ENCODE data around the gene FMN2.

FMN2 gene

DNA sequence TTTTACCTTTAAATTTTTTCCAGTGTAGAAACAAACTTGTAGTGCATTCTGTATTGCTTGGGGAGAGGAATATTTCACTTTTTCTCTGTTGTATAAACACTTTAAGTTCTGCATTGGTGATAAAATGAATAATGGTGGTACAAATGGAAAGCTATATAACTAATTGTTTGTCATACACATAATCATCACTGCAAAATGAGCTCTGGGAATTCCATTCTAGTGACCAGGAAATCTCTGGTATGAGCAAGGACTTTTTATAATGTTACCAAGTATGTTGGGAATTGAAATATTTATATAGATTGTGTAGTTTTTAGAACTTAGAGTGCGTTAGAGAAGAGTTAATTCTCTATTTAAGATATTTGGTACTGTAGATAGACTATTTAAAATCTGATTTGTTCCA is 5.0 kb upstream of the FMN2 start:
- Histone ChIP-seq H3K9me3 (ENCODE audit: control extremely low read depth in 1 of 5, control insufficient read depth in 4 of 5, insufficient read depth in 2 of 5, low read depth in 1 of 5, low read length in 4 of 5) (peaks cover 0 to 3% (median 0%) of the 10 kb centered on the region in 5 experiments), H3K27ac (ENCODE audit: insufficient read depth in 1 of 2, low read depth in 1 of 2, low read length in 2 of 2, poor library complexity in 1 of 2, severe bottlenecking in 2 of 2) (no peak overlapping the region), H3K4me3 (ENCODE audit: control insufficient read depth in 1 of 7, extremely low read depth in 1 of 7, insufficient read depth in 4 of 7, low read depth in 2 of 7, low read length in 6 of 7) (no peak overlapping the region), H3K4me1 (ENCODE audit: control extremely low read depth in 1 of 4, control insufficient read depth in 4 of 4, insufficient read depth in 4 of 4, low read length in 3 of 4) (peaks cover 0 to 4% (median 4%) of the 10 kb centered on the region in 4 experiments), H3K36me3 (ENCODE audit: control insufficient read depth in 4 of 4, insufficient read depth in 4 of 4, low read length in 3 of 4) (no peaks in the 10 kb centered on the region), H3K27me3 (replicated peaks in 2 of 5; ENCODE audit: control insufficient read depth in 4 of 5, insufficient read depth in 5 of 5, low read length in 4 of 5) (peaks cover 6 to 56% (median 12%) of the 10 kb centered on the region in 5 experiments)
- WGBS (ENCODE audit: insufficient coverage), result no CpG with 5 or more reads among the region's 1 CpG
- no peak for DNase-seq
- ChIA-PET POLR2A (no interaction called here), CTCF (no interaction called here)

DNA sequence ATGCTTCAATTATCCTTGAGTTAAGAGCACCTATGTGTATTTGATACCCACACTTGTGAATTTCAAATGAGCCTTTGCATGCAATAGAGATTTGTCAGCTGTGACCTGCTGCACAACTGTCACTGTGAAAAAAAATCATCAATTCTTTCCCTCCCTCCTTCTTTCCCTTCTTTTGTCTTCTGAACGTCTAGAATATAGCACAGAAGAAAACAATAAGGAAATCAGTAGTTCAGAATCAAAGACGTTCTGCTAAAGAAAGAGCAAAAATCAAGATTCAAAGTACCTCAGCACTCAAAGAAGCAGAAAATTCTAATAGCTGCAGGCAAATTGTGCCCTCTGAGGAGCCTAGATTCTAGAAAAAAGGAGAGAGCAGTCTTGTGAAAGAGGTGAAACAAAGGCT is 1.7 kb upstream of the FMN2 start:
- no CpG with 5 or more reads among the region's 2 CpGs for WGBS (ENCODE audit: insufficient coverage)
- Histone ChIP-seq H3K9me3 (ENCODE audit: control extremely low read depth in 1 of 5, control insufficient read depth in 4 of 5, insufficient read depth in 2 of 5, low read depth in 1 of 5, low read length in 4 of 5) (peaks cover 0 to 3% (median 0%) of the 10 kb centered on the region in 5 experiments), H3K27ac (ENCODE audit: insufficient read depth in 1 of 2, low read depth in 1 of 2, low read length in 2 of 2, poor library complexity in 1 of 2, severe bottlenecking in 2 of 2) (no peak overlapping the region), H3K36me3 (ENCODE audit: control insufficient read depth in 4 of 4, insufficient read depth in 4 of 4, low read length in 3 of 4) (no peaks in the 10 kb centered on the region), H3K27me3 (replicated peaks in 2 of 5; ENCODE audit: control insufficient read depth in 4 of 5, insufficient read depth in 5 of 5, low read length in 4 of 5) (peaks cover 12 to 79% (median 20%) of the 10 kb centered on the region in 5 experiments), H3K4me1 (ENCODE audit: control extremely low read depth in 1 of 4, control insufficient read depth in 4 of 4, insufficient read depth in 4 of 4, low read length in 3 of 4) (peaks cover 0 to 22% (median 12%) of the 10 kb centered on the region in 4 experiments), H3K4me3 (ENCODE audit: control insufficient read depth in 1 of 7, extremely low read depth in 1 of 7, insufficient read depth in 4 of 7, low read depth in 2 of 7, low read length in 6 of 7) (no peak overlapping the region)
- POLR2A ChIA-PET, result no interaction called here
- DNase-seq, result no peak
- CTCF ChIA-PET, result interaction anchor here (1.9 kb wide), 1 partner anchor 39 kb away, joined by 4 read pairs; no protein-coding TSS in a partner anchor

- peak overlapping the region in 3 of 7 experiments; percentile 49 to 62 (median 54) for H3K4me3 ChIP-seq (ENCODE audit: control insufficient read depth in 1 of 7, extremely low read depth in 1 of 7, insufficient read depth in 4 of 7, low read depth in 2 of 7, low read length in 6 of 7)
- H3K27me3 ChIP-seq (replicated peaks in 2 of 5; ENCODE audit: control insufficient read depth in 4 of 5, insufficient read depth in 5 of 5, low read length in 4 of 5), result peaks cover 12 to 87% (median 20%) of the 10 kb centered on the region in 5 experiments
- peaks cover 0 to 22% (median 12%) of the 10 kb centered on the region in 4 experiments for H3K4me1 ChIP-seq (ENCODE audit: control extremely low read depth in 1 of 4, control insufficient read depth in 4 of 4, insufficient read depth in 4 of 4, low read length in 3 of 4)
- DNase-seq, result no peak
- ChIA-PET POLR2A (no interaction called here), CTCF (no interaction called here)
- no peaks in the 10 kb centered on the region for H3K36me3 ChIP-seq (ENCODE audit: control insufficient read depth in 4 of 4, insufficient read depth in 4 of 4, low read length in 3 of 4)
- peaks cover 0 to 3% (median 0%) of the 10 kb centered on the region in 5 experiments for H3K9me3 ChIP-seq (ENCODE audit: control extremely low read depth in 1 of 5, control insufficient read depth in 4 of 5, insufficient read depth in 2 of 5, low read depth in 1 of 5, low read length in 4 of 5)
- 29% methylated on average over 3 of the region's 5 CpGs for WGBS (ENCODE audit: insufficient coverage)
- no peak overlapping the region for H3K27ac ChIP-seq (ENCODE audit: insufficient read depth in 1 of 2, low read depth in 1 of 2, low read length in 2 of 2, poor library complexity in 1 of 2, severe bottlenecking in 2 of 2)
Observed at GRCh38 chr1:240090957-240091600, 604 bp upstream of the FMN2 start.

DNA sequence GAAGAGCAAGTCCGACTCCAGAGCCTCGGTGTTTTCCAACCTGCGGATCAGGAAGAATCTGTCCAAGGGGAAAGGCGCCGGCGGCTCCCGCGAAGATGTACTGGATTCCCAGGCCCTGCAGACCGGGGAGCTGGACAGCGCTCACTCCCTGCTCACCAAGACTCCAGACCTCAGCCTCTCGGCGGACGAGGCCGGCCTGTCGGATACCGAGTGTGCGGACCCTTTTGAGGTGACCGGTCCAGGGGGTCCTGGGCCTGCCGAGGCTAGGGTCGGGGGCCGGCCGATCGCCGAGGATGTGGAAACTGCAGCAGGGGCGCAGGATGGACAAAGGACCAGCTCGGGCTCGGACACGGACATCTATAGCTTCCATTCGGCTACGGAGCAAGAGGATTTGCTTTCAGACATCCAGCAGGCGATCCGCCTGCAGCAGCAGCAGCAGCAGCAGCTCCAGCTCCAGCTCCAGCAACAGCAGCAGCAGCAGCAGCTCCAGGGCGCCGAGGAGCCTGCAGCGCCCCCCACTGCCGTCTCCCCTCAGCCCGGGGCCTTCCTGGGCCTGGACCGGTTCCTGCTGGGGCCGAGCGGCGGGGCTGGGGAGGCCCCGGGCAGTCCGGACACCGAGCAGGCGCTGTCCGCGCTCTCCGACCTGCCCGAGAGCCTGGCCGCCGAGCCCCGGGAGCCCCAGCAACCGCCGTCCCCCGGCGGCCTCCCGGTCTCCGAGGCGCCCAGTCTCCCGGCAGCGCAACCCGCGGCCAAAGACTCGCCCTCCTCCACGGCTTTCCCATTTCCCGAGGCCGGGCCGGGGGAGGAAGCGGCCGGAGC is 827 bp downstream of the FMN2 start:
- POLR2A ChIA-PET, result no interaction called here
- DNase-seq, result peak in 2 of 3 donors; percentile 45
- WGBS (ENCODE audit: insufficient coverage), result 1% methylated on average over 55 of the region's 70 CpGs
- peak overlapping the region in 6 of 7 experiments; percentile 6 to 62 (median 44) for H3K4me3 ChIP-seq (ENCODE audit: control insufficient read depth in 1 of 7, extremely low read depth in 1 of 7, insufficient read depth in 4 of 7, low read depth in 2 of 7, low read length in 6 of 7)
- CTCF ChIA-PET, result no interaction called here
- H3K9me3 ChIP-seq (ENCODE audit: control extremely low read depth in 1 of 5, control insufficient read depth in 4 of 5, insufficient read depth in 2 of 5, low read depth in 1 of 5, low read length in 4 of 5), result peaks cover 0 to 3% (median 0%) of the 10 kb centered on the region in 5 experiments
- peaks cover 0 to 22% (median 12%) of the 10 kb centered on the region in 4 experiments for H3K4me1 ChIP-seq (ENCODE audit: control extremely low read depth in 1 of 4, control insufficient read depth in 4 of 4, insufficient read depth in 4 of 4, low read length in 3 of 4)
- no peak overlapping the region for H3K27ac ChIP-seq (ENCODE audit: insufficient read depth in 1 of 2, low read depth in 1 of 2, low read length in 2 of 2, poor library complexity in 1 of 2, severe bottlenecking in 2 of 2)
- H3K27me3 ChIP-seq (replicated peaks in 2 of 5; ENCODE audit: control insufficient read depth in 4 of 5, insufficient read depth in 5 of 5, low read length in 4 of 5), result peaks cover 12 to 86% (median 25%) of the 10 kb centered on the region in 5 experiments
- no peaks in the 10 kb centered on the region for H3K36me3 ChIP-seq (ENCODE audit: control insufficient read depth in 4 of 4, insufficient read depth in 4 of 4, low read length in 3 of 4)

DNA sequence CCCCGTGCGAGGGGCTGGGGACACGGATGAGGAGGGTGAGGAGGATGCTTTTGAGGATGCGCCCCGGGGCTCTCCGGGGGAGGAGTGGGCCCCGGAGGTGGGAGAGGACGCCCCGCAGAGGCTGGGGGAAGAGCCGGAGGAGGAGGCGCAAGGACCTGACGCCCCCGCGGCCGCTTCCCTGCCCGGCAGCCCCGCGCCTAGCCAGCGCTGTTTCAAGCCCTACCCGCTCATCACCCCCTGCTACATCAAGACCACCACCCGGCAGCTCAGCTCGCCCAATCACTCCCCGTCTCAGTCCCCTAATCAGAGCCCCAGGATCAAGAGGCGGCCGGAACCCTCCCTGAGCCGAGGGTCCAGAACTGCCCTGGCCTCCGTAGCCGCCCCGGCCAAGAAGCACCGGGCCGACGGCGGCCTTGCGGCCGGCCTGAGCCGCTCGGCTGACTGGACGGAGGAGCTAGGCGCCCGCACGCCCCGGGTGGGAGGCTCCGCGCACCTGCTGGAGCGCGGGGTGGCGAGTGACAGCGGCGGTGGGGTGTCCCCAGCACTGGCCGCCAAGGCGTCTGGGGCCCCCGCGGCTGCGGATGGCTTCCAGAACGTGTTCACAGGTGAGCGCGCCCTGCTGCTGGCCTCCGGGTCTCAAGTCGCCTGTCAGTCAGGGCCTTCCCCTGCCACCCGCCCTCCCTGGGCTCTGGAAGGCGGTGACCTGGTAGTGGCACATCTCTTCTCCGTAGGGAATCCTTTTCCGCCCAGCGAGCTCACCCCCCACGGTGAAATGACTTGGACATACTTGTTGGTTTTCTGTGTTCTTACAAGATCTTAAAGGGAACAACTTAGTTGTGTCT is 1.7 kb downstream of the FMN2 start:
- Histone ChIP-seq H3K36me3 (ENCODE audit: control insufficient read depth in 4 of 4, insufficient read depth in 4 of 4, low read length in 3 of 4) (no peaks in the 10 kb centered on the region), H3K4me3 (ENCODE audit: control insufficient read depth in 1 of 7, extremely low read depth in 1 of 7, insufficient read depth in 4 of 7, low read depth in 2 of 7, low read length in 6 of 7) (peak overlapping the region in 4 of 7 experiments; percentile 15 to 62 (median 48)), H3K27ac (ENCODE audit: insufficient read depth in 1 of 2, low read depth in 1 of 2, low read length in 2 of 2, poor library complexity in 1 of 2, severe bottlenecking in 2 of 2) (no peak overlapping the region), H3K27me3 (replicated peaks in 2 of 5; ENCODE audit: control insufficient read depth in 4 of 5, insufficient read depth in 5 of 5, low read length in 4 of 5) (peaks cover 12 to 88% (median 25%) of the 10 kb centered on the region in 5 experiments), H3K4me1 (ENCODE audit: control extremely low read depth in 1 of 4, control insufficient read depth in 4 of 4, insufficient read depth in 4 of 4, low read length in 3 of 4) (peaks cover 0 to 22% (median 12%) of the 10 kb centered on the region in 4 experiments), H3K9me3 (ENCODE audit: control extremely low read depth in 1 of 5, control insufficient read depth in 4 of 5, insufficient read depth in 2 of 5, low read depth in 1 of 5, low read length in 4 of 5) (peaks cover 0 to 3% (median 0%) of the 10 kb centered on the region in 5 experiments)
- DNase-seq, result no peak
- POLR2A ChIA-PET, result no interaction called here
- 8% methylated on average over 50 of the region's 65 CpGs for WGBS (ENCODE audit: insufficient coverage)
- CTCF ChIA-PET, result no interaction called here

- DNase-seq, result no peak
- POLR2A ChIA-PET, result no interaction called here
- 98% methylated on average over 9 of the region's 14 CpGs for WGBS (ENCODE audit: insufficient coverage)
- CTCF ChIA-PET, result no interaction called here
- H3K9me3 ChIP-seq (ENCODE audit: control extremely low read depth in 1 of 5, control insufficient read depth in 4 of 5, insufficient read depth in 2 of 5, low read depth in 1 of 5, low read length in 4 of 5), result no peaks in the 10 kb centered on the region
- peaks cover 12 to 86% (median 25%) of the 10 kb centered on the region in 5 experiments for H3K27me3 ChIP-seq (replicated peaks in 2 of 5; ENCODE audit: control insufficient read depth in 4 of 5, insufficient read depth in 5 of 5, low read length in 4 of 5)
- H3K4me3 ChIP-seq (ENCODE audit: control insufficient read depth in 1 of 7, extremely low read depth in 1 of 7, insufficient read depth in 4 of 7, low read depth in 2 of 7, low read length in 6 of 7), result no peak overlapping the region
- no peaks in the 10 kb centered on the region for H3K36me3 ChIP-seq (ENCODE audit: control insufficient read depth in 4 of 4, insufficient read depth in 4 of 4, low read length in 3 of 4)
- peaks cover 0 to 22% (median 12%) of the 10 kb centered on the region in 4 experiments for H3K4me1 ChIP-seq (ENCODE audit: control extremely low read depth in 1 of 4, control insufficient read depth in 4 of 4, insufficient read depth in 4 of 4, low read length in 3 of 4)
- H3K27ac ChIP-seq (ENCODE audit: insufficient read depth in 1 of 2, low read depth in 1 of 2, low read length in 2 of 2, poor library complexity in 1 of 2, severe bottlenecking in 2 of 2), result no peak overlapping the region
Observed at GRCh38 chr1:240094041-240094722, 2.5 kb downstream of the FMN2 start.
